H9 (cell line): Measurements from ENCODE around the gene BLOC1S3. TPM values are rescaled to one million over a fixed set of nuclear protein-coding genes. Genes with fewer than 3 reads are reported as not detected.
"Not testable (repeated sequence)": the region's sequence is repeated elsewhere in the genome, so short reads cannot be mapped to it uniquely, and the experiment has no call there.

Source experiments
- DNase-seq: peaks from one replicate; pipeline ENCODE4 v3.0.0-alpha.2; 2017
- H2AFZ ChIP-seq: one replicate; pipeline ENCODE4 v1.6.1; 2013; ENCODE audit warnings: mild to moderate bottlenecking, low read length, control low read depth, moderate library complexity
- H2AK5ac ChIP-seq: 2 replicates; pipeline ENCODE4 v1.6.1; 2013; ENCODE audit warnings: low read length, control low read depth, mixed read lengths; ENCODE audit not compliant: insufficient read length
- H2BK120ac ChIP-seq: one replicate; pipeline ENCODE4 v1.6.1; 2013; ENCODE audit warnings: low read depth, mild to moderate bottlenecking, low read length, control low read depth, inconsistent platforms; ENCODE audit not compliant: poor library complexity, severe bottlenecking
- H2BK12ac ChIP-seq: 2 replicates; pipeline ENCODE4 v1.6.1; 2013; ENCODE audit warnings: low read length, control low read depth, mixed read lengths, low read depth; ENCODE audit not compliant: insufficient read length
- H2BK15ac ChIP-seq: 2 replicates; pipeline ENCODE4 v1.6.1; 2013; ENCODE audit warnings: low read depth, low read length, control low read depth
- H2BK20ac ChIP-seq: one replicate; pipeline ENCODE4 v1.6.1; 2013; ENCODE audit warnings: low read depth, mild to moderate bottlenecking, low read length, control low read depth, inconsistent platforms; ENCODE audit not compliant: poor library complexity, severe bottlenecking
- H2BK5ac ChIP-seq: 2 replicates; pipeline ENCODE4 v1.6.1; 2013; ENCODE audit warnings: low read length, control low read depth, mixed read lengths; ENCODE audit not compliant: insufficient read length
- H3K14ac ChIP-seq: 2 replicates; pipeline ENCODE4 v1.6.1; 2013; ENCODE audit warnings: low read length, control low read depth; ENCODE audit not compliant: insufficient read depth
- H3K18ac ChIP-seq: 2 replicates; pipeline ENCODE4 v1.6.1; 2013; ENCODE audit warnings: low read depth, mild to moderate bottlenecking, mixed read lengths, low read length, control low read depth; ENCODE audit not compliant: insufficient read length
- H3K23ac ChIP-seq: 2 replicates; pipeline ENCODE4 v1.6.1; 2013; ENCODE audit warnings: low read length, control low read depth, mixed read lengths, low read depth; ENCODE audit not compliant: insufficient read length
- H3K23me2 ChIP-seq: 2 replicates; pipeline ENCODE4 v1.6.1; 2013; ENCODE audit warnings: low read depth, mild to moderate bottlenecking, mixed read lengths, low read length, control low read depth; ENCODE audit not compliant: insufficient read length, poor library complexity, severe bottlenecking
- H3K27ac ChIP-seq: 2 replicates; pipeline ENCODE4 v1.5.1; 2013; ENCODE audit warnings: low read length, control low read depth, mixed read lengths, low read depth; ENCODE audit not compliant: insufficient read length
- H3K27me3 ChIP-seq: 2 replicates; pipeline ENCODE4 v1.6.1; 2013; ENCODE audit warnings: low read length, control low read depth, inconsistent platforms; ENCODE audit not compliant: insufficient read depth
- H3K4ac ChIP-seq: 2 replicates; pipeline ENCODE4 v1.6.1; 2013; ENCODE audit warnings: low read depth, mild to moderate bottlenecking, control low read depth, inconsistent platforms, low read length, moderate library complexity
- H3K4me1 ChIP-seq: 2 replicates; pipeline ENCODE4 v1.6.1; 2013; ENCODE audit warnings: low read length, control low read depth, inconsistent platforms; ENCODE audit not compliant: insufficient read depth
- H3K4me2 ChIP-seq: 2 replicates; pipeline ENCODE4 v1.6.1; 2013; ENCODE audit warnings: low read length, control low read depth, mixed read lengths; ENCODE audit not compliant: insufficient read length, insufficient read depth
- H3K56ac ChIP-seq: 2 replicates; pipeline ENCODE4 v1.6.1; 2013; ENCODE audit warnings: low read depth, mild to moderate bottlenecking, mixed read lengths, low read length, control low read depth; ENCODE audit not compliant: insufficient read length
- H3K79me1 ChIP-seq: 2 replicates; pipeline ENCODE4 v1.6.1; 2013; ENCODE audit warnings: low read depth, mild to moderate bottlenecking, moderate library complexity, low read length, control low read depth, inconsistent platforms; ENCODE audit not compliant: insufficient read depth, poor library complexity, severe bottlenecking
- H3K79me2 ChIP-seq: 2 replicates; pipeline ENCODE4 v1.6.1; 2013; ENCODE audit warnings: low read length, control low read depth, inconsistent platforms; ENCODE audit not compliant: insufficient read depth
- H3K9ac ChIP-seq: 2 replicates; pipeline ENCODE4 v1.6.1; 2013; ENCODE audit warnings: low read length, control low read depth, mixed read lengths; ENCODE audit not compliant: insufficient read length; ENCODE audit errors: extremely low read depth
- H3K9me3 ChIP-seq: one replicate; pipeline ENCODE4 v1.6.1; 2013; ENCODE audit warnings: low read depth, low read length, inconsistent platforms; ENCODE audit not compliant: control insufficient read depth
- H3T11ph ChIP-seq: one replicate; pipeline ENCODE4 v1.6.1; 2013; ENCODE audit warnings: mild to moderate bottlenecking, low read length, control low read depth, inconsistent platforms
- H4K20me1 ChIP-seq: one replicate; pipeline ENCODE4 v1.6.1; 2013; ENCODE audit not compliant: control insufficient read depth, insufficient read length, insufficient read depth
- H4K5ac ChIP-seq: 2 replicates; pipeline ENCODE4 v1.6.1; 2013; ENCODE audit warnings: low read depth, mild to moderate bottlenecking, mixed read lengths, low read length, control low read depth; ENCODE audit not compliant: insufficient read length
- H4K8ac ChIP-seq: replicated peaks from 2 replicates; pipeline ENCODE4 v1.6.1; 2013; ENCODE audit warnings: low read length, control low read depth, mixed read lengths, low read depth; ENCODE audit not compliant: insufficient read length
- H4K91ac ChIP-seq: 2 replicates; pipeline ENCODE4 v1.6.1; 2013; ENCODE audit warnings: low read depth, mild to moderate bottlenecking, moderate library complexity, mixed read lengths, low read length, control low read depth; ENCODE audit not compliant: insufficient read length
- H3K27ac Mint-ChIP-seq, 3 experiments: 2 replicates in 2 of 3; 3 replicates in 1 of 3; pipeline ENCODE4 v1.8.0; 2020 to 2021; ENCODE audit warnings: mixed read lengths in 3 of 3, mild to moderate bottlenecking in 1 of 3, moderate library complexity in 1 of 3
- H3K27me3 Mint-ChIP-seq: 2 replicates; pipeline ENCODE4 v1.8.0; 2021; ENCODE audit warnings: low read depth, mild to moderate bottlenecking, moderate library complexity, mixed read lengths
- H3K36me3 Mint-ChIP-seq, 3 experiments: 2 replicates in 2 of 3; 3 replicates in 1 of 3; pipeline ENCODE4 v1.8.0; 2020 to 2021; ENCODE audit warnings: low read depth in 3 of 3, mixed read lengths in 3 of 3; ENCODE audit not compliant: insufficient read depth in 1 of 3
- H3K4me1 Mint-ChIP-seq, 2 experiments: 2 replicates each; pipeline ENCODE4 v1.8.0; 2020; ENCODE audit warnings: mixed read lengths in 2 of 2
- H3K4me3 Mint-ChIP-seq, 2 experiments: 2 replicates in 1 of 2; 3 replicates in 1 of 2; pipeline ENCODE4 v1.8.0; 2020 to 2021; ENCODE audit warnings: mild to moderate bottlenecking in 2 of 2, mixed read lengths in 2 of 2, moderate library complexity in 1 of 2
- H3K9me3 Mint-ChIP-seq, 2 experiments: 2 replicates in 1 of 2; 3 replicates in 1 of 2; pipeline ENCODE4 v1.8.0; 2020; ENCODE audit warnings: mild to moderate bottlenecking in 2 of 2, mixed read lengths in 2 of 2, moderate library complexity in 1 of 2
- CTCF ChIP-seq: fragments of 200-600 bp; sonication (generic); conservative IDR thresholded peaks from 3 replicates; pipeline ENCODE4 v1.8.0; 2021; ENCODE audit warnings: antibody characterized with exemption, mild to moderate bottlenecking
- WGBS: extraction: QIAGEN DNeasy Blood & Tissue Kit; methylation state at CpG from one replicate; pipeline ENCODE4 v1.1.7; 2013; ENCODE audit warnings: missing lambda C conversion rate, low lambda C conversion rate, mixed read lengths; ENCODE audit not compliant: insufficient read length; ENCODE audit errors: extremely low coverage; 5-methylcytosine and 5-hydroxymethylcytosine counted together
- total RNA-seq: library from RNA; stranded (reverse); gene quantifications from 2 replicates; pipeline ENCODE4 v1.2.1, GENCODE V29; 2021

The BLOC1S3 gene
- total RNA-seq, 1 experiment from 2014 or later, result 9.2 TPM

DNA sequence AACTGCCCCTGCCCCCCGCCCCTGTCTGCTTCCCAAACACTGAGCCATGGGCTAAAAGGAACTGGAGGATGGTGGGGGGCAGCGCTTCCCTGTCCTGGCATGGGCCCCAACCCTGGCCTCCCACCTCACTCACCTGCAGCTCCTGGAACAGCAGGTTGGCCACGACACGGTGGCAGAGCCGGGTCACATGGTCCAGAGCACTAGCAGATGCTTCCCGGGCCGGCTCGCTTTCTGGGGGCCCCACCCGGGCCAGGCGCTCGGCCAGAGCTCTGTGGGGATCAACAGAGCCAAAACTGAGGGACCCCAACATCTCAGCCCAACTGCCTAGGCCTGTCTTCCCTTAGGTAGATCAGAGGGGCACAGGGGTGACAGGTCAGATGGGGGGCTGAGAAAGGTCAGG, 46.1 kb downstream of the BLOC1S3 start:
- Histone ChIP-seq H2BK120ac (no peak overlapping the region), H3K4ac (no peak overlapping the region), H3K14ac (no peak overlapping the region; the same call in 1 of the 2 replicates), H4K8ac (no peak overlapping the region), H3K23me2 (no peaks in the 10 kb centered on the region), H2BK12ac (no peak overlapping the region), H3K23ac (no peak overlapping the region), H3K4me1 (no peaks in the 10 kb centered on the region), H4K91ac (no peak overlapping the region), H3K27me3 (no peaks in the 10 kb centered on the region), H3T11ph (no peak overlapping the region), H3K9ac (no peak overlapping the region), H3K56ac (no peak overlapping the region), H2BK15ac (no peak overlapping the region), H4K20me1 (no peaks in the 10 kb centered on the region), H3K18ac (no peak overlapping the region), H3K4me2 (no peak overlapping the region), H3K27ac (no peak overlapping the region), H2BK20ac (no peak overlapping the region), H3K79me1 (no peaks in the 10 kb centered on the region), H3K9me3 (no peaks in the 10 kb centered on the region), H2AK5ac (no peak overlapping the region), H4K5ac (no peak overlapping the region), H2AFZ (no peak overlapping the region), H3K79me2 (no peaks in the 10 kb centered on the region), H2BK5ac (no peak overlapping the region)
- WGBS, result no CpG with 5 or more reads among the region's 11 CpGs
- H3K36me3 Mint-ChIP-seq, result no peaks in the 10 kb centered on the region
- H3K4me3 Mint-ChIP-seq, result no peak overlapping the region
- H3K9me3 Mint-ChIP-seq, result no peaks in the 10 kb centered on the region
- H3K4me1 Mint-ChIP-seq, result peaks cover 0 to 4% of the 10 kb centered on the region in 2 experiments; a peak in 1 of 4 replicates
- H3K27me3 Mint-ChIP-seq, result peaks cover 68% of the 10 kb centered on the region
- no peak for DNase-seq
- no peak overlapping the region for H3K27ac Mint-ChIP-seq
- no peak for TF ChIP-seq CTCF

GRCh38 chr19:45229056-45229455, 50.5 kb downstream of the BLOC1S3 start:
- H3K4me1 Mint-ChIP-seq, H2AFZ ChIP-seq, H2BK120ac ChIP-seq, H3K9ac ChIP-seq, H3K4ac ChIP-seq, H2BK5ac ChIP-seq, H3K56ac ChIP-seq, H3K79me2 ChIP-seq, H4K91ac ChIP-seq, H3K23ac ChIP-seq, H4K5ac ChIP-seq, H3K4me3 Mint-ChIP-seq, H2AK5ac ChIP-seq, H3K9me3 ChIP-seq, H2BK20ac ChIP-seq, H3K4me2 ChIP-seq, DNase-seq, H2BK12ac ChIP-seq, H3K9me3 Mint-ChIP-seq, H3K27ac Mint-ChIP-seq, H3K23me2 ChIP-seq, H3T11ph ChIP-seq, H3K4me1 ChIP-seq, H4K8ac ChIP-seq, H2BK15ac ChIP-seq, H3K27ac ChIP-seq, H4K20me1 ChIP-seq, H3K14ac ChIP-seq, H3K36me3 Mint-ChIP-seq, H3K79me1 ChIP-seq, H3K18ac ChIP-seq: not testable (repeated sequence)
- WGBS, result no CpG with 5 or more reads among the region's 2 CpGs
- peaks cover 70% of the 10 kb centered on the region for H3K27me3 Mint-ChIP-seq
- H3K27me3 ChIP-seq, result peaks cover 15% of the 10 kb centered on the region
